Measurements from ENCODE around the gene CDH13.

DNA sequence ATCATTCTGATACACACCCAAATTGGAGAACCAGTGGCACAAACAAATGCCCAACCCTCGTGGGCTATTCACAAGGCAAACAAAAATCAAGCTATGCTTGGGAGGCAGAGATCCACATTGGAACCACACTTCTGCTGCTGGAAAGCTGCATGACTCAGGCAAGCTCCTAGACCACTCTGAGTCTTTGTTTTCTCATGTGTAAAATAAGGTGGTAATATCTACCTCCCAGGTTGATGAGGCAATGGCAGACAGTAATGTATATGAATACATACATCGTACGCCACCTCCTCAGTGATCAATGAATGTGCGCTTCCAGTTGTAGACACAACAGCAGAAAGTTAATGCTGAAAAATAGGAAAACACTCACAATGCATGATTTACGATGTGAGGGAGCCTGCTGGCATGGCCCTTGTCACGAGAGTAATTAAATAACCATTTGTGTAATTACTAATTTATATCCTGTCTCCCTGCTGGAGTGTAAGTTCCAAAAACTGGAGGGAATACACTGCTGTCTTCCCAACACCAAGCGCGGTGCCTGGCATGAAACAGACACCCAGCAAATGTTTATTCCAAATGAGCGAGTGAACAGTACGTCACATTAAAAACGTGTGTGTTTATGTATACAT lies 1111.1 kb downstream of the CDH13 start:
- no peak for TF ChIP-seq POLR2A (IDR thresholded peaks at IDR 0.05)
- TF ChIP-seq, protein P1, sequence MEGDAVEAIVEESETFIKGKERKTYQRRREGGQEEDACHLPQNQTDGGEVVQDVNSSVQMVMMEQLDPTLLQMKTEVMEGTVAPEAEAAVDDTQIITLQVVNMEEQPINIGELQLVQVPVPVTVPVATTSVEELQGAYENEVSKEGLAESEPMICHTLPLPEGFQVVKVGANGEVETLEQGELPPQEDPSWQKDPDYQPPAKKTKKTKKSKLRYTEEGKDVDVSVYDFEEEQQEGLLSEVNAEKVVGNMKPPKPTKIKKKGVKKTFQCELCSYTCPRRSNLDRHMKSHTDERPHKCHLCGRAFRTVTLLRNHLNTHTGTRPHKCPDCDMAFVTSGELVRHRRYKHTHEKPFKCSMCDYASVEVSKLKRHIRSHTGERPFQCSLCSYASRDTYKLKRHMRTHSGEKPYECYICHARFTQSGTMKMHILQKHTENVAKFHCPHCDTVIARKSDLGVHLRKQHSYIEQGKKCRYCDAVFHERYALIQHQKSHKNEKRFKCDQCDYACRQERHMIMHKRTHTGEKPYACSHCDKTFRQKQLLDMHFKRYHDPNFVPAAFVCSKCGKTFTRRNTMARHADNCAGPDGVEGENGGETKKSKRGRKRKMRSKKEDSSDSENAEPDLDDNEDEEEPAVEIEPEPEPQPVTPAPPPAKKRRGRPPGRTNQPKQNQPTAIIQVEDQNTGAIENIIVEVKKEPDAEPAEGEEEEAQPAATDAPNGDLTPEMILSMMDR (IDR thresholded peaks at IDR 0.05): no peak

Measured in thyroid gland (tissue), 4 donors.